Thyroid gland (tissue), 4 donors: Measurements from ENCODE around the gene HAGHL. TPM values are rescaled to one million over a fixed set of nuclear protein-coding genes. Genes with fewer than 3 reads are reported as not detected.

Experiments used
- DNase-seq, 2 donors: peaks; one replicate each; pipeline ENCODE4 v3.0.0-alpha.2; 2019
- H3K27ac ChIP-seq, 3 donors: fragments of 200-600 bp; sonication (generic); 1 replicate in 2 of 3; 2 replicates in 1 of 3; pipeline ENCODE4 v1.5.1; 2016 to 2019; ENCODE audit warnings: mild to moderate bottlenecking in 1 of 3, moderate library complexity in 1 of 3
- H3K27me3 ChIP-seq: fragments of 200-600 bp; sonication (generic); one replicate; pipeline ENCODE4 v1.5.1; 2019
- H3K36me3 ChIP-seq, 2 donors: fragments of 200-600 bp; sonication (generic); one replicate each; pipeline ENCODE4 v1.5.1; 2016 to 2019
- H3K4me1 ChIP-seq, 2 donors: fragments of 200-600 bp; sonication (generic); one replicate each; pipeline ENCODE4 v1.5.1; 2017 to 2019
- H3K4me3 ChIP-seq, 3 donors: fragments of 200-600 bp; sonication (generic); replicated peaks in 1 of 3; 1 replicate in 2 of 3; 2 replicates in 1 of 3; pipeline ENCODE4 v1.5.1; 2016; ENCODE audit warnings: mild to moderate bottlenecking in 1 of 3
- H3K9me3 ChIP-seq: fragments of 200-600 bp; sonication (generic); one replicate; pipeline ENCODE4 v1.5.1; 2017
- CTCF ChIP-seq, 6 experiments: fragments of 200-600 bp in 3 of 6; fragments of 450-650 bp in 3 of 6; sonication (generic) in 3 of 6; IDR thresholded peaks; one replicate each; pipeline ENCODE4 v1.5.1; 2016 to 2019; ENCODE audit warnings: antibody characterized with exemption in 6 of 6, mild to moderate bottlenecking in 2 of 6, inconsistent platforms in 1 of 6, moderate library complexity in 1 of 6
- POLR2A ChIP-seq, 2 donors: fragments of 450-650 bp; IDR thresholded peaks; one replicate each; pipeline ENCODE4 v1.6.1; 2017; ENCODE audit warnings: antibody characterized with exemption in 2 of 2, mild to moderate bottlenecking in 2 of 2, moderate library complexity in 1 of 2
- WGBS, 2 donors: methylation state at CpG; one replicate each; pipeline ENCODE4 v1.1.5; 2017; 5-methylcytosine and 5-hydroxymethylcytosine counted together
- intact Hi-C: fragments of 100-400 bp; cut with DNase I; formaldehyde crosslinking; loops from one replicate; pipeline ENCODE4 v1.15.1; 2023
- total RNA-seq, 4 donors: library from RNA; depleted of rRNA; stranded (reverse); fragments of >200 nt; gene quantifications; one replicate each; pipeline ENCODE4 v1.2.3, GENCODE V29; 2016

The HAGHL gene
- total RNA-seq, 4 donors from 2014 or later: 3.8 to 8.7 (median 5.1) TPM; not detected in 1

GRCh38 chr16:682493-683395, 44.2 kb upstream of the HAGHL start:
- 89 to 95% methylated on average over 21 to 34 of the region's 36 CpGs for WGBS, 2 donors
- Histone ChIP-seq H3K4me3 (no peak overlapping the region), H3K36me3 (peaks cover 18 to 20% of the 10 kb centered on the region in 2 donors), H3K9me3 (no peaks in the 10 kb centered on the region), H3K27me3 (no peaks in the 10 kb centered on the region), H3K4me1 (peaks cover 30 to 49% of the 10 kb centered on the region in 2 donors), H3K27ac (no peak overlapping the region)
- TF ChIP-seq POLR2A (IDR thresholded peaks at IDR 0.05) (no peak), CTCF (IDR thresholded peaks at IDR 0.05) (no peak)
- intact Hi-C loops: no loop called here
- DNase-seq: no peak

GRCh38 chr16:683396-684070, 43.4 kb upstream of the HAGHL start:
- Histone ChIP-seq H3K27me3 (no peaks in the 10 kb centered on the region), H3K36me3 (peaks cover 18 to 20% of the 10 kb centered on the region in 2 donors), H3K9me3 (no peaks in the 10 kb centered on the region), H3K4me3 (peak overlapping the region in 1 of 3 donors; percentile 86), H3K4me1 (peaks cover 30 to 49% of the 10 kb centered on the region in 2 donors), H3K27ac (peak overlapping the region in 1 of 3 donors; percentile 6)
- WGBS, 2 donors: 28 to 44% methylated on average over 5 to 27 of the region's 57 CpGs
- intact Hi-C loops: no loop called here
- no peak for TF ChIP-seq POLR2A (IDR thresholded peaks at IDR 0.05)
- TF ChIP-seq CTCF (IDR thresholded peaks at IDR 0.05): no peak
- DNase-seq: no peak

- H3K36me3 ChIP-seq: peaks cover 18 to 20% of the 10 kb centered on the region in 2 donors
- TF ChIP-seq POLR2A (IDR thresholded peaks at IDR 0.05) (peak in 1 of 2 donors; percentile 73), CTCF (IDR thresholded peaks at IDR 0.05) (no peak)
- DNase-seq: peak; percentile 98
- H3K4me1 ChIP-seq: peaks cover 28 to 52% of the 10 kb centered on the region in 2 donors
- no peaks in the 10 kb centered on the region for H3K9me3 ChIP-seq
- peak within 1 kb of the TSS in 2 of 3 donors; percentile 42 to 86 for H3K4me3 ChIP-seq
- H3K27ac ChIP-seq: peak within 1 kb of the TSS; percentile 58 to 72 (median 66)
- 15% methylated on average over 22 of the region's 91 CpGs; no CpG with 5 or more reads in 1 of the 2 donors for WGBS, 2 donors
- no peaks in the 10 kb centered on the region for H3K27me3 ChIP-seq
- intact Hi-C loops: no loop called here
These were observed 42.7 kb upstream of the HAGHL start, which contains the start of gene JMJD8 for GRCh38 chr16:684071-684794. Gene JMJD8, minus strand, starts transcription at chr16:684334. Its CDS starts 15 bp downstream, at chr16:684319.

- intact Hi-C loops: no loop called here
- Histone ChIP-seq H3K36me3 (peaks cover 18 to 20% of the 10 kb centered on the region in 2 donors), H3K9me3 (no peaks in the 10 kb centered on the region), H3K27ac (peak overlapping the region in 1 of 3 donors; percentile 66), H3K4me3 (peak overlapping the region in 1 of 3 donors; percentile 86), H3K4me1 (peaks cover 33 to 54% of the 10 kb centered on the region in 2 donors), H3K27me3 (no peaks in the 10 kb centered on the region)
- no peak for TF ChIP-seq CTCF (IDR thresholded peaks at IDR 0.05)
- no peak for TF ChIP-seq POLR2A (IDR thresholded peaks at IDR 0.05)
- 95% methylated on average over 45 to 61 of the region's 61 CpGs for WGBS, 2 donors
- no peak for DNase-seq
These were observed 41.8 kb upstream of the HAGHL start for GRCh38 chr16:684961-685696.
